ENCODE measurements around the gene DGKD.

Gene DGKD

DNA sequence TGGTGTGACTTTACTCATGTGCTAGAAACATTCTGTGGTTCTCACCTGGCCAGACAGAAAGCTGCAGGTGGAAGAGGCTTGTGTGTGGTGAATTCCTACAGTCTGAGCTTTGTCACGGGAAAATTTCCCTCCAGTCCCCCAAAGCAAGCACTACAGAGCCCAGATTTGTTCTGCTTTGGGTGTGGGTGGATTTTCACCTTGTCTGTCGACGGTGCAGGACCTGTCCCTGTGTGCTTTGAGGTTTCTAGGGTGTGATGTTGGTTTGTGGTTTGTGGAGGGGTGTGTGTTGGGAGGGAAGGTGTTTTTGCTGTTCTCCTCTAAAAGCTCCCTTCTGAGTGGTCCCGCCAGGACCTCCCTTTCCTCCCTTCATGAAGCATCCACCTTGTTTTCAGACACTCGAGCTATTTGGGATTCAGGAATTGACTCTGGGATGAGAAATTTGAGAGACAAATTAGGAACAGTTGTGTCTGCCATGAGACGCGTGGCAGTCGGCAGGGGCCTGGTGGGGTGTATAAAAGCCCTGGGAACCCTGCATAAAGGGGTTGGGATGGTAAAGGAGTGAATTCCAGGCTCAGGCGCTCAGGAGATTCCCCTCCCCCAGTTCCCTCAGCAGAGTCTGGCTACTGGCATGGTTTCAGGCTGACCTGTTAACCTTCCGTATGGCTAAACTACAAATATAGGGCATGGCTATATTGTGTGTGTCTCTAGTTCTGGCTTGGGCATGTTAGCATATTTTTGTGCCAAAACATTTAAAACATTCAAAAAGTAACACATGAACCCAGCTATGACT is 65.5 kb downstream of the DGKD start:
- TF ChIP-seq, protein P1, sequence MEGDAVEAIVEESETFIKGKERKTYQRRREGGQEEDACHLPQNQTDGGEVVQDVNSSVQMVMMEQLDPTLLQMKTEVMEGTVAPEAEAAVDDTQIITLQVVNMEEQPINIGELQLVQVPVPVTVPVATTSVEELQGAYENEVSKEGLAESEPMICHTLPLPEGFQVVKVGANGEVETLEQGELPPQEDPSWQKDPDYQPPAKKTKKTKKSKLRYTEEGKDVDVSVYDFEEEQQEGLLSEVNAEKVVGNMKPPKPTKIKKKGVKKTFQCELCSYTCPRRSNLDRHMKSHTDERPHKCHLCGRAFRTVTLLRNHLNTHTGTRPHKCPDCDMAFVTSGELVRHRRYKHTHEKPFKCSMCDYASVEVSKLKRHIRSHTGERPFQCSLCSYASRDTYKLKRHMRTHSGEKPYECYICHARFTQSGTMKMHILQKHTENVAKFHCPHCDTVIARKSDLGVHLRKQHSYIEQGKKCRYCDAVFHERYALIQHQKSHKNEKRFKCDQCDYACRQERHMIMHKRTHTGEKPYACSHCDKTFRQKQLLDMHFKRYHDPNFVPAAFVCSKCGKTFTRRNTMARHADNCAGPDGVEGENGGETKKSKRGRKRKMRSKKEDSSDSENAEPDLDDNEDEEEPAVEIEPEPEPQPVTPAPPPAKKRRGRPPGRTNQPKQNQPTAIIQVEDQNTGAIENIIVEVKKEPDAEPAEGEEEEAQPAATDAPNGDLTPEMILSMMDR (IDR thresholded peaks at IDR 0.05), result no peak

DNA sequence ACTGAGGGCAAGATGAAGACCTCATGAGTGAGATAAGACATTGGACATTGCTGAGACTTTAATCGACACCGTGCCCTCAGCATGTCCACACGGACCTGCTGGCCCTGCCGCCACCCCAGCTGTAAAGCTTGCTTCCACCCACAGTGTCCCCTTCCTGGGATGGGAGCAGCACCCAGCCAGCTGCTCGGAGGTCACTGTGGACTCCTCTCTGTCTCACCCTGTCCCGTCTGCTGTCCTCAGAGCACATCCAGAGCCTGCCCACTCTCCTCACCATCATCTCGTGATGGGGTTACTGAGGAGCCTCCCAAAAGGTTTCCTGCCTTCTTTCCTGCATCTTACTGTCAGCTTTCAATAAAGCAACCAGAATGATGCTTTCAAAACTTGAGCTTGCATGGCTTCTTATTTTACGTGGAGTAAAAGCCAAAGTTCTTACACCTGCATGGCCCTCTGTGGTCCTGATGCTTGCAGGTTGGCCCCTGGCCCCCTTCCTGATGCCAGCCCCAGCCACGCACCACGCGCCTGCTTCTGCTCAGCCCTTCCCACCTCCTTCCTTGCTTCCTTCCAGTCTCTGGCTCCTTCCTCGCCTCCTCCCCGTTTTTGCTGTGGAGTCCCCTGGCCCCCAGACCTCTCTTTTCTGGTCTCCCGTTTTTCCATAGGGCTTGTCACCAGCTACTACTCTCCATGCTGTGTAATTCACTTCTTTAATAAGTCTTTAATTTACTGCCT is 67.0 kb downstream of the DGKD start:
- TF ChIP-seq, protein P1 (IDR thresholded peaks at IDR 0.05), result no peak

DNA sequence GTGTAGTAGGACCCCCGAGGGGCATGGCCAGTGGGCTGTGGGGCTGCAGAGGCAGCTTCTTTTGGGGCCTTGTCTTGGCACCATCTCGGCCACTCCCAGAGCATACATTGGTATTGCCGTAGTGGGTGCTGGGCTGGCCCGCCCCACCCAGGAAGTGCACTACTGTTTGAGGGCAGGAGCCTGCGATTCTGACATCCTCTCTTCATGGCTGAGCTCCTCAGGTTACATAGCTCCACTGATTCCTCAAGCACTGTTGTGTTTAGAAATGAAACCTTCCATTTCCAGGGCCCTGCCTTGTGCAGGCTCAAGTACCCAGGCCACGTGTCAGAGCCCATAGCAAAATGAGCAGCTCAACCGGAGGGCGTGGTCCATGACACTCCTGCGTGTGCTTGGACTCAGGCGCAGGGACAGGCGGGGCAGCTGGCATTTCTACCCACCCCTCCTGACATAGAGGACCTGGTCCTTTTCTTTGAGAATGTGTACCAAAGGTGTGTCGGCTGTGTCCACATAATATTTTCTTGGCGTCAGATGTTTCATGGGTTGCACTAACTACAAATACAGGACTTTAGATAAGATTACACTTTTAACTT is 67.9 kb downstream of the DGKD start:
- TF ChIP-seq, protein P1 (IDR thresholded peaks at IDR 0.05), result no peak

DNA sequence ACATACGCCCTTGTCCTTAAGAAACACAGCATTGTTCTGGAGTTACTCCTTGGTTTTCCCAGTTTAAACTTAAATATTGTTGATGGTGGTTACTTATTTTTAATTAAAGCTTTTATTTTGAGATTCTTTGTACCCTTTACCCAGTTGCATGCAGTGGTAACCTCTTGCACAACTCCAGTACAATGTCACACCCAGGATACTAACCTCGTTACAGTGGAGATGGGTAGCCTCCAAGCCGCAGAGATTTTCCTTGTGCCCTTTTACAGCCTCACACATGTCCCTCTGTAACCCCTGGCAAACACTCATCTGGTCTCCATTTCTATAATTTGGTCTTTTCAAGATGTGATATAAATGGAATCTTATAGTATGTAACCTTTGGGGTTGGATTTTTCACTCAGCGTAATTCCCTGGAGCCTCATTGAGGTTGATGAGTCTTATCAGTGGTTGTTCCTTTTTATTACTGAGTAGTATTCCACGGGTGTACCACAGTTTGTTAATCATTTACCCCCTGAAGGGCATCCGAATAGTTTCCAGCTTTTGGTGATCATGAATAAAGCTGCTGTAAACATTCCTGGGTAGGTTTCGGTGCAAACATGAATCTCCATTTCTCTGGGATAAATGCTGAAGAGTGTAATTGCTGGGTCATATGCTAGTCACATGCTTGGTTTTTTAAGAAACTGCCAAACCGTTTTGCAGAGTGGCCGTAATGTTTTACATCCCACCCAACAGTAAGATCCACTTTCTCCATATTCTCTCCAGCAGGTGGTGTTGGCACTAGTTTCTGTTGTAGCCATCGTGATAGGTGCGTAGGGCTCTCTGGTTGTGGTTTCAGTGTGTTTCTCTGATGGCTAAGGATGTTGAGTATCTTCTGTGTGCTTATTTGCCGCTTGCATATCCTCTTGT is 68.6 kb downstream of the DGKD start:
- TF ChIP-seq, protein P1 (IDR thresholded peaks at IDR 0.05), result no peak

DNA sequence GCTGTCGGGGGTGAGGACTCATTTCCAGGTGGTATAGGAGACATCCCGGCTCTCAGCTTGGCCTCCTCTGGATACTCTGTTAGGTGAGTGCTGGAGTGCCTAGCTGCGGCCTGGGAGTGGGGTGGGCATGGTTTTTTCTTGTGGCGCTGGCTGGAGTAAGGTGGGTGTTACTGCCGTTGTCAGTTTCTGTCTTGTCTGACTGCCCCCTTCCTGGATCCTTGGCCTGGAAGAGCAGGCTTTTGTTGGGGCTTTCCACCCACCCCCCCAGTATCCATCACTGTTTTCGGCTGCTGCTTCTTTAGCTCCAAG is 69.2 kb downstream of the DGKD start:
- TF ChIP-seq, protein P1 (IDR thresholded peaks at IDR 0.05), result no peak

DNA sequence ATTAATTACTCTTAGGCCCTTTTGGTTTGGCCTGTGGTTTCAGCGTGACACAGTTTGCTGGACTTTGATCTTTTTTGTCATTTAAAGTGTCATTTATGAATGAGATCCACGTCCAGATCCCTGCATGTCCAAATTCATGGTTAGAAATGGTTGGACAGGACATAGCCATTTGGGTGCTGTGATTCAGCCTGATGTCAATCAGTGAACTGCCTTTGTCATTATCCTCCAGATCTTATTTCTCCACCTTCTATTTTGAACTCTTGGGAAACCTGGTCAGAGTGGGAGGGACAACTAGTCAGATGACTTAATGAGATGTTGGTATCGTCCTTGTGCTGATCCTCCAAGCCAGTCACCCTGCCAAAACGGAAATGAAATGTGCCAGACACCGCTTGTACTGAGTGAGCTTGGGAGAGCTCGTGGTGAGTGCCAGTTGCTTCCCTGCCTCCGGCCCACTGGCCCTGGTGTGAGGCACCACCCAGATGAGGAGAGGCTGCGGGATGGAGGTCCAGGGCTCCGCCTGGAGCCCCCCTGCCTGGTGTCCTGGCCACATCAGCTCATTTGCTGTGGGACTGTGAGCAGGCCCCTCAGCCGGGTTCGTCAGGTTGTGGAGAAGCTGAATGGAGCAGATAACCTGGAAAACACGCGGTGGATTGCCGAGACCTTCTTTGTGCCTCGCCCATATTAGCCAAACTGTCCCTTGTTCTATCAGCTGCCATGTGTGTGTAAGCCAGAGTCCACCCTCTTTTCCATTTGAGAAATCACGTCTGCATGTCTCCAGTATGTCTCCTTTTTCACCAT is 70.1 kb downstream of the DGKD start:
- TF ChIP-seq, protein P1 (IDR thresholded peaks at IDR 0.05), result no peak

All from LNCAP (cell line).